Stimulated activated naive CD8-positive, alpha-beta T cell treated with anti-CD3 and anti-CD28 coated beads, Interleukin-15, amount 100 ng/mL, for 72 hours (primary cell): ENCODE results near the gene IL1RN.

Experiments
- ATAC-seq: fragments of 150-1000 bp; cut with Tn5 transposase; 2 replicates; pipeline ENCODE4 v1.10.0; 2021; ENCODE audit warnings: mild to moderate bottlenecking, moderate library complexity
- DNase-seq, 2 donors: peaks; one replicate each; pipeline ENCODE4 v3.0.0; 2021 to 2022
- H3K27ac Mint-ChIP-seq, 2 donors: one replicate each; pipeline ENCODE4 v1.8.0; 2022; ENCODE audit warnings: mild to moderate bottlenecking in 2 of 2, mixed read lengths in 2 of 2, moderate library complexity in 2 of 2
- H3K27me3 Mint-ChIP-seq: one replicate; pipeline ENCODE4 v1.8.0; 2022; ENCODE audit warnings: mixed read lengths
- H3K4me1 Mint-ChIP-seq: one replicate; pipeline ENCODE4 v1.8.0; 2022; ENCODE audit warnings: mild to moderate bottlenecking, mixed read lengths
- H3K4me3 Mint-ChIP-seq, 2 donors: one replicate each; pipeline ENCODE4 v1.8.0; 2022; ENCODE audit warnings: mild to moderate bottlenecking in 2 of 2, mixed read lengths in 2 of 2, moderate library complexity in 1 of 2
- H3K9me3 Mint-ChIP-seq, 2 donors: one replicate each; pipeline ENCODE4 v1.8.0; 2022; ENCODE audit warnings: mixed read lengths in 2 of 2

Gene IL1RN

GRCh38 chr2:113116100-113116958 is 11.1 kb upstream of the IL1RN start:
- peaks cover 21% of the 10 kb centered on the region for H3K27me3 Mint-ChIP-seq
- DNase-seq = peak in 1 of 2 donors; percentile 25

GRCh38 chr2:113117541-113118262 is 9.7 kb upstream of the IL1RN start:
- Mint-ChIP-seq H3K27me3 (peaks cover 35% of the 10 kb centered on the region), H3K9me3 (no peaks in the 10 kb centered on the region), H3K4me3 (peak overlapping the region in 1 of 2 donors; percentile 26), H3K4me1 (peaks cover 6% of the 10 kb centered on the region), H3K27ac (peak overlapping the region in 1 of 2 donors; percentile 77)
- ATAC-seq (peak; percentile 91), DNase-seq (peak in 1 of 2 donors; percentile 78)

More at GRCh38 chr2:113116100-113116958, 11.1 kb upstream of the IL1RN start:
- peaks cover 6% of the 10 kb centered on the region for H3K4me1 Mint-ChIP-seq
- peak; percentile 41 for ATAC-seq
- H3K4me3 Mint-ChIP-seq = peak overlapping the region; percentile 37 to 48
- no peaks in the 10 kb centered on the region for H3K9me3 Mint-ChIP-seq
- H3K27ac Mint-ChIP-seq = peak overlapping the region in 1 of 2 donors; percentile 83

GRCh38 chr2:113118263-113118657 is 9.1 kb upstream of the IL1RN start:
- no peaks in the 10 kb centered on the region for H3K9me3 Mint-ChIP-seq
- DNase-seq (no peak), ATAC-seq (no peak)
- H3K4me3 Mint-ChIP-seq = peak overlapping the region in 1 of 2 donors; percentile 26
- peaks cover 35% of the 10 kb centered on the region for H3K27me3 Mint-ChIP-seq
- no peak overlapping the region for H3K27ac Mint-ChIP-seq
- H3K4me1 Mint-ChIP-seq = peaks cover 7% of the 10 kb centered on the region

- Mint-ChIP-seq H3K27me3 (peaks cover 35% of the 10 kb centered on the region), H3K9me3 (no peaks in the 10 kb centered on the region), H3K27ac (no peak overlapping the region), H3K4me1 (peaks cover 16% of the 10 kb centered on the region), H3K4me3 (no peak overlapping the region)
- ATAC-seq (no peak), DNase-seq (no peak)
Measured at GRCh38 chr2:113119111-113119510, 8.3 kb upstream of the IL1RN start.

GRCh38 chr2:113120861-113121260 is 6.5 kb upstream of the IL1RN start:
- H3K27me3 Mint-ChIP-seq = peaks cover 35% of the 10 kb centered on the region
- H3K9me3 Mint-ChIP-seq = no peaks in the 10 kb centered on the region
- H3K27ac Mint-ChIP-seq = no peak overlapping the region
- H3K4me3 Mint-ChIP-seq = no peak overlapping the region
- ATAC-seq = no peak
- no peak for DNase-seq
- H3K4me1 Mint-ChIP-seq = peaks cover 33% of the 10 kb centered on the region

- DNase-seq (no peak), ATAC-seq (no peak)
- no peaks in the 10 kb centered on the region for H3K9me3 Mint-ChIP-seq
- peaks cover 39% of the 10 kb centered on the region for H3K4me1 Mint-ChIP-seq
- no peak overlapping the region for H3K4me3 Mint-ChIP-seq
- H3K27ac Mint-ChIP-seq = no peak overlapping the region
- peaks cover 35% of the 10 kb centered on the region for H3K27me3 Mint-ChIP-seq
Measured at GRCh38 chr2:113122364-113122763, 5.0 kb upstream of the IL1RN start.

GRCh38 chr2:113123726-113124125 is 3.7 kb upstream of the IL1RN start:
- ATAC-seq = no peak
- peak overlapping the region in 1 of 2 donors; percentile 58 for H3K4me3 Mint-ChIP-seq
- H3K27me3 Mint-ChIP-seq = peaks cover 30% of the 10 kb centered on the region
- no peaks in the 10 kb centered on the region for H3K9me3 Mint-ChIP-seq
- peaks cover 49% of the 10 kb centered on the region for H3K4me1 Mint-ChIP-seq
- DNase-seq = no peak
- no peak overlapping the region for H3K27ac Mint-ChIP-seq

GRCh38 chr2:113124181-113124961 is 3.0 kb upstream of the IL1RN start:
- Mint-ChIP-seq H3K27ac (no peak overlapping the region), H3K4me3 (peak overlapping the region; percentile 58 to 77), H3K4me1 (peaks cover 49% of the 10 kb centered on the region), H3K9me3 (no peaks in the 10 kb centered on the region), H3K27me3 (peaks cover 29% of the 10 kb centered on the region)
- ATAC-seq = peak; percentile 81
- peak in 1 of 2 donors; percentile 29 for DNase-seq

- Mint-ChIP-seq H3K9me3 (no peaks in the 10 kb centered on the region), H3K4me3 (peak overlapping the region in 1 of 2 donors; percentile 77), H3K27me3 (peaks cover 20% of the 10 kb centered on the region), H3K27ac (no peak overlapping the region), H3K4me1 (peaks cover 49% of the 10 kb centered on the region)
- ATAC-seq (no peak), DNase-seq (no peak)
Measured at GRCh38 chr2:113124984-113125855, 2.2 kb upstream of the IL1RN start.

GRCh38 chr2:113127646-113128570 is 510 bp downstream of the IL1RN start:
- Mint-ChIP-seq H3K27ac (peak overlapping the region in 1 of 2 donors; percentile 76), H3K4me3 (no peak overlapping the region), H3K4me1 (peaks cover 43% of the 10 kb centered on the region), H3K9me3 (no peaks in the 10 kb centered on the region), H3K27me3 (no peaks in the 10 kb centered on the region)
- DNase-seq = no peak
- no peak for ATAC-seq

- no peaks in the 10 kb centered on the region for H3K9me3 Mint-ChIP-seq
- DNase-seq (no peak), ATAC-seq (no peak)
- no peak overlapping the region for H3K4me3 Mint-ChIP-seq
- H3K4me1 Mint-ChIP-seq = peaks cover 40% of the 10 kb centered on the region
- H3K27me3 Mint-ChIP-seq = peaks cover 7% of the 10 kb centered on the region
- H3K27ac Mint-ChIP-seq = no peak overlapping the region
Measured at GRCh38 chr2:113129519-113130078, 2.2 kb downstream of the IL1RN start.

- H3K4me1 Mint-ChIP-seq = peaks cover 27% of the 10 kb centered on the region
- no peak overlapping the region for H3K27ac Mint-ChIP-seq
- no peaks in the 10 kb centered on the region for H3K9me3 Mint-ChIP-seq
- H3K4me3 Mint-ChIP-seq = no peak overlapping the region
- DNase-seq = no peak
- H3K27me3 Mint-ChIP-seq = peaks cover 7% of the 10 kb centered on the region
- no peak for ATAC-seq
Measured at GRCh38 chr2:113131352-113132185, 4.2 kb downstream of the IL1RN start.
